Activated CD4-positive, alpha-beta memory T cell treated with anti-CD3 and anti-CD28 coated beads, Interleukin-2, amount 10 ng/mL, durations not matched to agents 7 days and 5 days (primary cell): Measurements from ENCODE around the gene SULT1A2. TPM values are rescaled to one million over a fixed set of nuclear protein-coding genes. Genes with fewer than 3 reads are reported as not detected.
"Not testable (repeated sequence)": the region's sequence is repeated elsewhere in the genome, so short reads cannot be mapped to it uniquely, and the experiment has no call there.

Experiments used
- CTCF ChIA-PET: fragments of 350-600 bp; sonication (Branson Sonifier 250); formaldehyde crosslinking; loops from one replicate; lab custom pipeline; 2021; ENCODE audit warnings: antibody characterized with exemption, inconsistent platforms; lab: Charles Lee
- POLR2A ChIA-PET: fragments of 350-600 bp; sonication (Branson Sonifier 250); formaldehyde crosslinking; loops from one replicate; lab custom pipeline; 2021; ENCODE audit warnings: antibody characterized with exemption; lab: Charles Lee
- DNase-seq: peaks from one replicate; pipeline ENCODE4 v3.0.0-alpha.2; 2020
- H3K27ac Mint-ChIP-seq: one replicate; pipeline ENCODE4 v1.8.0; 2021; ENCODE audit warnings: mild to moderate bottlenecking, mixed read lengths
- H3K27me3 Mint-ChIP-seq: one replicate; pipeline ENCODE4 v1.8.0; 2021; ENCODE audit warnings: mixed read lengths
- H3K36me3 Mint-ChIP-seq: one replicate; pipeline ENCODE4 v1.8.0; 2021; ENCODE audit warnings: low read depth, mixed read lengths
- H3K4me1 Mint-ChIP-seq: one replicate; pipeline ENCODE4 v1.8.0; 2021; ENCODE audit warnings: mixed read lengths
- H3K4me3 Mint-ChIP-seq: one replicate; pipeline ENCODE4 v1.8.0; 2021; ENCODE audit warnings: mild to moderate bottlenecking, mixed read lengths
- H3K9me3 Mint-ChIP-seq: one replicate; pipeline ENCODE4 v1.8.0; 2021; ENCODE audit warnings: mixed read lengths
- total RNA-seq, 2 experiments: library from RNA; stranded (reverse); gene quantifications; one replicate each; pipeline ENCODE4 v1.2.3, GENCODE V29; 2021

The SULT1A2 gene
- total RNA-seq, 2 experiments from 2014 or later: 0.13 to 0.15 TPM

GRCh38 chr16:28606291-28607115 is 9.7 kb upstream of the SULT1A2 start:
- CTCF ChIA-PET: no interaction called here
- DNase-seq: no peak
- POLR2A ChIA-PET: no interaction called here
- H3K4me3 Mint-ChIP-seq: no peak overlapping the region
- no peaks in the 10 kb centered on the region for H3K27me3 Mint-ChIP-seq
- no peak overlapping the region for H3K27ac Mint-ChIP-seq
- no peaks in the 10 kb centered on the region for H3K9me3 Mint-ChIP-seq
- no peaks in the 10 kb centered on the region for H3K36me3 Mint-ChIP-seq
- peaks cover 9% of the 10 kb centered on the region for H3K4me1 Mint-ChIP-seq

DNA sequence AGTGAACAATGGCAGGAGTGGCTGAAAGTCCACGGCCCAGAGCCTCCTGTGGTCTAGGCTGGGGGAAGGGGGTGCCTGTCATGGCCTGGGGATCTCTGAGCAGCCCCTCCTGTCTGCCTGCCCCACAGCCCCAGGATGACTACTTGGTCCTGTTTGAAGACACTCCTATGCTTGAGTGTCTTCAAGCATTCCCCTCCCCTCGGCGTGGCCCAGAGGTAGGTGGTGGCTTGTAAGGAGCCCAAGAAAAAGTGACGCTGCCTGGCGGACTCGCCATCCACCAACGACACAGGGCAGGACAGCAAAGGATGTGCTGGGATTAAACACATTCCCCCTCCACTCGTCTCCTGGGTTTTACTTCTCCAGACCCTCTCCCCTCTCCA is 7.3 kb upstream of the SULT1A2 start:
- Mint-ChIP-seq H3K27me3 (no peaks in the 10 kb centered on the region), H3K27ac (no peak overlapping the region)
- CTCF ChIA-PET: no interaction called here

GRCh38 chr16:28603381-28604185 is 6.7 kb upstream of the SULT1A2 start:
- no peaks in the 10 kb centered on the region for H3K36me3 Mint-ChIP-seq
- no peak overlapping the region for H3K27ac Mint-ChIP-seq
- CTCF ChIA-PET: no interaction called here
- no peak overlapping the region for H3K4me3 Mint-ChIP-seq
- POLR2A ChIA-PET: interaction anchor here (0.5 kb wide), 1 partner anchor 785 kb away, joined by 3 read pairs; no protein-coding TSS in a partner anchor
- DNase-seq: no peak
- H3K27me3 Mint-ChIP-seq: no peaks in the 10 kb centered on the region
- no peaks in the 10 kb centered on the region for H3K4me1 Mint-ChIP-seq
- H3K9me3 Mint-ChIP-seq: no peaks in the 10 kb centered on the region

More for the DNA sequence above, 7.3 kb upstream of the SULT1A2 start:
- POLR2A ChIA-PET: interaction anchor here (0.5 kb wide), 1 partner anchor 786 kb away, joined by 3 read pairs; no protein-coding TSS in a partner anchor
- no peak overlapping the region for H3K4me3 Mint-ChIP-seq
- H3K4me1 Mint-ChIP-seq: no peaks in the 10 kb centered on the region
- no peak for DNase-seq
- no peaks in the 10 kb centered on the region for H3K36me3 Mint-ChIP-seq
- no peaks in the 10 kb centered on the region for H3K9me3 Mint-ChIP-seq

GRCh38 chr16:28602529-28602928 is 5.7 kb upstream of the SULT1A2 start:
- Mint-ChIP-seq H3K4me1 (no peaks in the 10 kb centered on the region), H3K36me3 (no peaks in the 10 kb centered on the region), H3K27me3 (no peaks in the 10 kb centered on the region), H3K9me3 (no peaks in the 10 kb centered on the region), H3K4me3 (no peak overlapping the region), H3K27ac (no peak overlapping the region)
- POLR2A ChIA-PET: no interaction called here
- no peak for DNase-seq
- CTCF ChIA-PET: no interaction called here

DNA sequence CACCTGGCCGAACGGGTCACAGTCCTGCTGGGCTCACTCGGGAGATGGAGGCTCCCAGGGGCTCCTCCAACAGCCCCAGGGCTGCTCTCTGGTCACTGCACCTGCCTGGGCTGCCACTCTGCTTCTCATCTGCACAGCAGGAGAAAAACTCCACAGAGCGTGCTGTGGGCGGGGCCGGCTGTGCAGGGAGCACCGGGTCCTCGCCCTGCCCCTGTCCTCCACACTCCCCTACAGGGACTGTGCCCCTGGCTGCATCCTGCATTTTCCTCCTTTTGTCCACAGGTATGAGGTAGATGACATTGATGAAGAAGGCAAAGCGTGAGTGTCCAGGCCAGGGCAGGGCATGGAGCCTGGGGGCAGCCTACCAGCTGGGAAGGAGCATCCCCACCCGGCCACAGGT is 5.2 kb upstream of the SULT1A2 start:
- not testable (repeated sequence) for H3K4me1 Mint-ChIP-seq

GRCh38 chr16:28601589-28601988 is 4.7 kb upstream of the SULT1A2 start:
- H3K4me1 Mint-ChIP-seq, H3K4me3 Mint-ChIP-seq, POLR2A ChIA-PET: not testable (repeated sequence)

More for the DNA sequence above, 5.2 kb upstream of the SULT1A2 start:
- H3K9me3 Mint-ChIP-seq, H3K36me3 Mint-ChIP-seq, DNase-seq, H3K4me3 Mint-ChIP-seq, H3K27me3 Mint-ChIP-seq, CTCF ChIA-PET, POLR2A ChIA-PET, H3K27ac Mint-ChIP-seq: not testable (repeated sequence)

DNA sequence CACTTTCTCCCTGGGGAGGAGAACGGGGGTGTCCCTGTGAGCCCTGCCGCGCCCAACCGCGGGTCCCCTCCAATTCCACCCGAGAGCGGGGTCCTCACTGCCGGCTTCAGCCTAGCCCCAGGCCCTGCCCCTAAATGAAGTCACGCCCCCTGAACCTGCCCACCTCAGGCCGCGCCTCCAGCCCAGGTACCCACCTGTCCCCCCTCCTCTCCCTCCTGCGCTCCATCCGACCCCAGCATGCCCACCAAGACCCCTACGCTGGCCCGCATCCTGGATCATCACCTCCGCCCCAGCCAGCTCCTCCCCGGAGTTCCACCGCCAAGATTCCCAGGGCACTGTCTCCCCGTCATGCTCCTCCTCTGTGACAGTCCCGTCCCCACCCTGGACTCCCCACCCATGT is 4.1 kb upstream of the SULT1A2 start:
- H3K4me1 Mint-ChIP-seq, H3K27me3 Mint-ChIP-seq, DNase-seq, CTCF ChIA-PET, H3K36me3 Mint-ChIP-seq, H3K27ac Mint-ChIP-seq, POLR2A ChIA-PET, H3K4me3 Mint-ChIP-seq, H3K9me3 Mint-ChIP-seq: not testable (repeated sequence)

More at GRCh38 chr16:28601589-28601988, 4.7 kb upstream of the SULT1A2 start:
- H3K27me3 Mint-ChIP-seq, DNase-seq, H3K9me3 Mint-ChIP-seq, CTCF ChIA-PET, H3K27ac Mint-ChIP-seq, H3K36me3 Mint-ChIP-seq: not testable (repeated sequence)

DNA sequence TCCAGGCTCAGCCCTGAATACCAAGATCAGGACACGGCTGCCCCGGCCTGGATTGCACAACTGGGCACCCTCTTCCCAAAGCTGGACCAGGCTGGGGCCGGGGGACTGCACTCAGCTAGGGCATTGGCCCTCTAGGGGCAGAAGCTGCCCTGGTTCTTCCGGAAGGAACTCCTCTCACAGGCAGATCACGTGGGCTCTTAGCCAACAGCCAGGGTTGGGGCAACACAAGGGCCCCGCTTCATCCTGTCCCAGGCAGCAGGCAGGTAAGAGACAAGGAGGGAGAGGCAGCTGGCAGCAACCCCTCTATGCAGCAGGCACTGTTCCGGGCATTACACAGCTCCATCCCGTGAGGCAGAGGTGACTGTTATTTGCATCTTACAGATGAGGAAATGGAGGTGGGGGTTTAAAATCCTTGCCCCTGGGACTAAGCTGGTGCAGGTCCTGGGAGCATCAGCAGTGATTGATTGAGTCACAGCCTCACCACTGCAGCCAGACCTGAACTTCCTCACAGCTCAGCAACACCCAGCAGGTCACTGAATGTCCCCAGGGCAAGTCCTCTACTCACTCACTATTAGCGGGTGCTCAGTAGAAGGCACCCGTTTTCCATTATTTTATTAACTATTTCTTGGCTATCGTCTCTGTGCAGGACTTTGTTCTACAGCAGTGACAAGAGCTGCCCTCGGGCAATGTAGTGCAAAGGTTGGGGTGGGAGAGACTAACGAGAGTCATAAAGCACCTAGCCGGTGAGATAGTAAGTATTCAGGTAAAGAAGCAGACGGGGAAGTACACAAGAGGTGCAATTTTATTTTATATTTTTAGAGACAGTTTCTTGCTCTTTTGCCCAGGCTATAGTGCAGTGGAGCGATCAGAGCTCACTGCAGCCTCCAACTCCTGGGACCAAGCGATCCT is 2.8 kb upstream of the SULT1A2 start:
- H3K36me3 Mint-ChIP-seq, POLR2A ChIA-PET, H3K27ac Mint-ChIP-seq, H3K9me3 Mint-ChIP-seq, H3K4me1 Mint-ChIP-seq, CTCF ChIA-PET, H3K27me3 Mint-ChIP-seq, H3K4me3 Mint-ChIP-seq, DNase-seq: not testable (repeated sequence)

GRCh38 chr16:28597692-28598261 is 927 bp upstream of the SULT1A2 start:
- ChIA-PET POLR2A (interaction anchor here (0.9 kb wide), 1 partner anchor 13 kb away, joined by 3 read pairs; no protein-coding TSS in a partner anchor), CTCF (no interaction called here)
- no peaks in the 10 kb centered on the region for H3K9me3 Mint-ChIP-seq
- no peak overlapping the region for H3K27ac Mint-ChIP-seq
- H3K36me3 Mint-ChIP-seq: no peaks in the 10 kb centered on the region
- H3K27me3 Mint-ChIP-seq: no peaks in the 10 kb centered on the region
- no peak for DNase-seq
- H3K4me3 Mint-ChIP-seq: no peak overlapping the region
- no peaks in the 10 kb centered on the region for H3K4me1 Mint-ChIP-seq

GRCh38 chr16:28596115-28596630 is 677 bp downstream of the SULT1A2 start:
- Mint-ChIP-seq H3K36me3 (peaks cover 5% of the 10 kb centered on the region), H3K27me3 (no peaks in the 10 kb centered on the region), H3K9me3 (no peaks in the 10 kb centered on the region), H3K4me3 (no peak overlapping the region), H3K4me1 (no peaks in the 10 kb centered on the region), H3K27ac (no peak overlapping the region)
- ChIA-PET CTCF (no interaction called here), POLR2A (no interaction called here)
- no peak for DNase-seq

- DNase-seq, H3K4me1 Mint-ChIP-seq, H3K36me3 Mint-ChIP-seq, H3K27ac Mint-ChIP-seq, CTCF ChIA-PET, H3K4me3 Mint-ChIP-seq, H3K27me3 Mint-ChIP-seq, POLR2A ChIA-PET, H3K9me3 Mint-ChIP-seq: not testable (repeated sequence)
Measured at GRCh38 chr16:28595451-28595850, 1.4 kb downstream of the SULT1A2 start.

GRCh38 chr16:28592979-28593553 is 3.8 kb downstream of the SULT1A2 start:
- H3K4me1 Mint-ChIP-seq: no peaks in the 10 kb centered on the region
- H3K4me3 Mint-ChIP-seq: no peak overlapping the region
- peaks cover 14% of the 10 kb centered on the region for H3K36me3 Mint-ChIP-seq
- ChIA-PET CTCF (no interaction called here), POLR2A (no interaction called here)
- no peaks in the 10 kb centered on the region for H3K27me3 Mint-ChIP-seq
- no peaks in the 10 kb centered on the region for H3K9me3 Mint-ChIP-seq
- H3K27ac Mint-ChIP-seq: no peak overlapping the region
- DNase-seq: no peak
